ACC112 (cell line): Measurements from ENCODE around the gene POLD2.

ENCODE experiments used
- H2AFZ ChIP-seq: fragments of 200-600 bp; sonication (generic); one replicate; pipeline ENCODE4 v1.6.0; 2017; ENCODE audit warnings: antibody characterized with exemption, low read length; ENCODE audit not compliant: unreplicated experiment
- H3K27ac ChIP-seq: fragments of 200-600 bp; sonication (generic); 2 replicates; pipeline ENCODE4 v1.5.1; 2014; ENCODE audit warnings: low read depth, mild to moderate bottlenecking, antibody characterized with exemption, low read length, moderate library complexity
- H3K27me3 ChIP-seq: fragments of 200-600 bp; sonication (generic); 2 replicates; pipeline ENCODE4 v1.6.1; 2014; ENCODE audit warnings: mild to moderate bottlenecking, antibody characterized with exemption, low read length, moderate library complexity, mixed read lengths; ENCODE audit not compliant: insufficient read depth
- H3K36me3 ChIP-seq: fragments of 200-600 bp; sonication (generic); 2 replicates; pipeline ENCODE4 v1.6.1; 2016; ENCODE audit warnings: mild to moderate bottlenecking, antibody characterized with exemption, low read length, moderate library complexity, mixed read lengths; ENCODE audit not compliant: insufficient read depth
- H3K4me1 ChIP-seq: fragments of 200-600 bp; sonication (generic); one replicate; pipeline ENCODE4 v1.6.1; 2016; ENCODE audit warnings: low read length, mixed read lengths; ENCODE audit not compliant: insufficient read depth, unreplicated experiment, control insufficient read depth
- H3K4me3 ChIP-seq: fragments of 200-600 bp; sonication (generic); 2 replicates; pipeline ENCODE4 v1.5.1; 2014; ENCODE audit warnings: mild to moderate bottlenecking, low read depth, low read length
- H3K79me2 ChIP-seq: fragments of 200-600 bp; sonication (generic); one replicate; pipeline ENCODE4 v1.6.0; 2016; ENCODE audit warnings: low read length; ENCODE audit not compliant: control insufficient read depth, unreplicated experiment, insufficient read depth

Gene POLD2

DNA sequence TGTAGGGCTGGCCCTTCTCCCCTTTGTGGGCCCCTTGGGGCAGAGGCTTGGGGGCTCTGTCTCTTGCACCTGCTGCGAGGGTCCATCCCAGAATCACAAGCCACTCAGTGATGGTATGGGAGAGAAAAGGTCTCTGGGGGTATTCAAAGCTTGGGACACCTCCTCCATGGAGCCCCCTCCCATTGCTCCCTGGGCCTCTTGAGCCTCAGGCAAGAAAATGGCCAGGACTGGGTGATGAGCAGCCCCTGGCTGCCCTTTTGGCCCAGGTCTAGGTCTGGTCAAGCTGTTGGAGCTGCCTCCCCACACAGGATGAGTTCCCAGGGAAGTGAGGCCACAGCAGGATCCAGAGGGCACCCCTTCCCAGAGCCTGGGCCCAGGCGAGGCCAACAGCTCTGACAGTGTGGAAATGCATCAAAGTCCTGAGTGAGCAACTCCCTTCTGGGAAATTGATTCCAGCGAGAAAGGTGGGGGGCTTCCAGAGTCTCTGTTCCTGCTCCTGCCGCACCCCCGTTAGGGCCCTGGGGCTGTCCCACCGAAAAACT lies 21.1 kb upstream of the POLD2 start:
- Histone ChIP-seq H2AFZ (no peak overlapping the region), H3K36me3 (no peaks in the 10 kb centered on the region), H3K79me2 (no peaks in the 10 kb centered on the region), H3K4me1 (no peaks in the 10 kb centered on the region), H3K27me3 (peaks cover 5% of the 10 kb centered on the region; the same call in 1 of the 2 replicates), H3K4me3 (no peak overlapping the region), H3K27ac (no peak overlapping the region)

DNA sequence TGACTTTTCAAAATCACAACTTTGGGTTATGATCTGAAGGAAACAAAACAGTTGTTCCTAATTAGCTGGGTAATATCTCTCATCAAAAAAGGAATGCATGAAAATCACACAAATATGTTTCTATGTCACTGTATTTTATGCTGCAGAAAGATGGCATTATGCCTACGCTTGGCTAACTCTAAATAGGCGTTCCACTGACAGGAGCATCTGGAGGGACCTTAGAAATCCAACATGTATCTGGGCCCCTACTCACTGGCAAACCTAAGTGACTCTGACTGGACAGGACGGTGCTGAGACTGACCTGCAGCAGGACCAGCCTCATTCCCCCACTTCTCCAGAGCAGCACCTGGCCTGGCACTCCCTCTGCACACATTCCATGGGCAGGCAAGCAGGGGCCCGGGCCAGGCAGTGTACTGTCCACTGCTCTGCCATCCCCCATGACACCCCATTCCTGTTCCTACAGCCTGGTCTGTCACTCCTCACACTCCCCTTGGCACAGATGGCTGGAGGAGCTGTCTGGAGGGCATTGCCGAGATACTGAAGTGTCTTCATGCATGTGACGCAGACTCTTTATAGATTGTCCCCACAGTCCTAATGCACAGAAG lies 20.4 kb upstream of the POLD2 start:
- no peaks in the 10 kb centered on the region for H3K4me1 ChIP-seq
- peaks cover 5% of the 10 kb centered on the region; the same call in 1 of the 2 replicates for H3K27me3 ChIP-seq
- H3K36me3 ChIP-seq: no peaks in the 10 kb centered on the region
- no peak overlapping the region for H3K4me3 ChIP-seq
- no peaks in the 10 kb centered on the region for H3K79me2 ChIP-seq
- no peak overlapping the region for H3K27ac ChIP-seq
- no peak overlapping the region for H2AFZ ChIP-seq

DNA sequence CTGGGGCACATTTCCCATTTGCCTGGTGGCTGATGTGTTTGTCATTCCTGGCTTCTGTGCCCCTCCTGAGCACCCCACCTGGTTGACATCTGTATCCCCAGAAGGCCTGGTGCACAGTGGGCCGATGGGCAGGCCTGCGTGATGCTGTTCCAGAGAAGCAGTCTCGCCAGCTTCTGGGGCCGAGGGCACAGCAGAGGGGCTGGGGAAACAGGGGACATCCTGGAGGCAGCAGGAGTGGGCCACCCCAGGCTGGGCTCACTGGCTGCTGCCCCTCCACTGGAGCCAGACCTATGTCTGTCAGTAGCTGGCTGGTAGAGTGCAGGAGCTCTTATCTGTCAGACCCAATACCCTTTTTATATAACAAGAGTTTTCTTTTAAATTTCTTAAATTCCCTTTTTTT lies 18.7 kb upstream of the POLD2 start:
- Histone ChIP-seq H3K27me3 (peaks cover 5% of the 10 kb centered on the region; the same call in 1 of the 2 replicates), H3K79me2 (no peaks in the 10 kb centered on the region), H3K4me1 (no peaks in the 10 kb centered on the region), H3K36me3 (no peaks in the 10 kb centered on the region), H3K4me3 (no peak overlapping the region), H2AFZ (no peak overlapping the region), H3K27ac (no peak overlapping the region)

DNA sequence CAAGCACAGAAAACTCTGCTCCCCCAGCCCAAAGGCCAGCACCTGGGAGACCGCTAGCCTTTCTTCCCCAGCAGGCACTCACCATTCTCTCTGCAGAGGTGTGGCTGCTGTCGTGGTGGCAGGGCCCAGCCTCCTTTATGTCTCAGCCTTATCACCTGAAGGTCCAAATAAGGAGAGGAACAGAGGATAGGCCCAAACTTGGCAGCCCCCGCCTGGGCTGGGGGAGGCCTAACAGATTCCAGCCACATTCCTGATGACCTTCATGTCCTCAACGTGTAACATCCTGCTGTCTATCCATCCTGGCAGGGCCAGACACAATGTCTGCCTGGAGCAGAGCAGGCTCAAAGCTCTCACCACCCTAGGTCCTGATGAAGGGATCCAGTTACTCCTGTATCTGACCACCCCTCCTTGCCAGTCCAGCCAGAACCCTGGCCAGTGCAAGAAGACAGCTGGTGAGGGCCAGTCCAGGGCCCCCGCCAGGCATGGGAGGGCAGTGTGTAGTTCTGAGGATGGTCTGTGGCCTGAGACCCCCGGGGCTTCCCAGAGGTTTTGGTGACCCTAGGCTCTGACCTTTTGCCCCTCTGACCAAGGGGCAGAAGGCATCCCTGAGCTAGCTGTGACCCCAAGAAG lies 18.0 kb upstream of the POLD2 start, which contains the start of gene MYL7:
TSS of gene MYL7 (minus strand) at position 112 of the 630 bp plus-strand sequence. CDS start at position 85, 27 bp downstream.
- H3K79me2 ChIP-seq: no peaks in the 10 kb centered on the region
- H2AFZ ChIP-seq: no peak within 1 kb of the TSS
- peaks cover 5% of the 10 kb centered on the region; the same call in 1 of the 2 replicates for H3K27me3 ChIP-seq
- H3K36me3 ChIP-seq: no peaks in the 10 kb centered on the region
- no peak within 1 kb of the TSS for H3K4me3 ChIP-seq
- no peak within 1 kb of the TSS for H3K27ac ChIP-seq
- H3K4me1 ChIP-seq: no peaks in the 10 kb centered on the region

DNA sequence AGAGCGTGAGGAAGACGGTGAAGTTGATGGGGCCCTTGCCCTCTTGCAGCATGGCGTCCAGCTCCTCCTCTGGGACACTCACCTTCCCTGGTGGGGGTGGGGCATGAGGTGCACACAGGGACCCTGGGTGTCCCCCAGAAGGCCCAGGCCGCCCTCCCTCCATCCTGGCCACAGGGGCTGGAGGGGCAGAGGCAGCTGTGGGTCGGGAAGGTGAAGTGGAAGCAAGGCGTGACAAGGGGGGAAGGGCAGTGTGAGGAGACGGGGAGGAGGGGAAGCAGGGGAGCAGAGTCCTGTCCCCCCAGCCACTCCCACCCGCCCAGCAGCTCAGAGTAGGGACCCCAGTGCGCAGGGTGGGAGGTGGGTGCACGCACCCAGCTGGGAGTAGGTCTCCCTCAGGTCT lies 17.0 kb upstream of the POLD2 start:
- Histone ChIP-seq H3K36me3 (no peaks in the 10 kb centered on the region), H3K4me3 (no peak overlapping the region), H3K27me3 (peaks cover 3% of the 10 kb centered on the region; the same call in 1 of the 2 replicates), H2AFZ (no peak overlapping the region), H3K27ac (no peak overlapping the region), H3K4me1 (no peaks in the 10 kb centered on the region), H3K79me2 (no peaks in the 10 kb centered on the region)

DNA sequence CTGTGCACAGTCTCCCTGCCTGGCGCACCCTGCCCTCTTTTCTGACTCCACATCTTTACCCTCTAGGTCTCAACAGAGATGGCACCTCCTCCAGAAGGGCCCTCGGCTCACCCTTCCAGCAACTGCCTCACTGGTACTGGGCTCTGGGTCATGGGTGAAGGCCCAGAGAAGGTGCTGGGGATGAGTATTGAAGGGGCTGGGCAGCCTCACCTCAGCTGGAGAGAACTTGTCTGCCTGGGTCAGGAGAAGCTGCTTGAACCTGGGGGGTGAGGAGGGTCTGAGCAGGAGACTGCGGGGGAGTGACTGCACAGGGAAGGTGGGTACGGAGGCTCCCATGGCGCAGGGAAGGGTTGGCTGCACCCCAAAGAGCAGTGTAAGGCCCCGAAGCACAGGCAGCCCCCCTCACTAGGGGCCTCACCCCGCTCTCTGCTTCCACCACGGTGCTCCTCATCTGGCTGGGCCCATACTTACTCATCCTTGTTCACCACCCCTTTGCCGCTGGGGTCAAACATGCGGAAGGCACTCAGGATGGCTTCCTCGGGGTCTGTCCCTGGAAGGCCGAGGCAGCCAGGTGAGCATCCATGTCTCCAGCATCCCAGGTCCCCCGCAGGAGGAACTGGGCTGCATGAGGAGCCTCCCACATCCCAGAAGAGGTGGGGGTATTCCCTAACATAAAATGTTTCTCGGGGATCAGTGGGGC lies 16.1 kb upstream of the POLD2 start:
- H3K27ac ChIP-seq: no peak overlapping the region
- H2AFZ ChIP-seq: no peak overlapping the region
- H3K4me3 ChIP-seq: no peak overlapping the region
- no peaks in the 10 kb centered on the region for H3K4me1 ChIP-seq
- no peaks in the 10 kb centered on the region for H3K36me3 ChIP-seq
- no peaks in the 10 kb centered on the region for H3K27me3 ChIP-seq
- H3K79me2 ChIP-seq: no peaks in the 10 kb centered on the region

DNA sequence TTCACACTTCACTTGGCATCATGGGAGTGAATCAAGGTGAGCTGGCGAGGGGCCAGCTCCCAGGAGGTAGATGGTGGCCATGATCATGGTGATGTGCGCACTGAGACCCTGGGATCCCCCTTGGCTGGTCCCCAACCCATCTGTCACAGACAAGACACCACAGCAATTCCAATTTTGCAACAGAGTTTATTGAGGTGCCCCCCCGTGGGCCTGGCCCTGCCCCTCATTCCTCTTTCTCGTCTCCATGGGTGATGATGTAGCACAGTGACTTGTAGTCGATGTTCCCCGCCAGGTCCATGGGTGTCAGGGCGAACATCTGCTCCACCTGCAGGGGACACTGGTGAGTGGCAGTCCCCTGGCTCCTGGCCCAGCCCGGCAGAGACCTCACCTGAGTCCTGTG lies 15.3 kb upstream of the POLD2 start:
- Histone ChIP-seq H3K27me3 (no peaks in the 10 kb centered on the region), H3K79me2 (no peaks in the 10 kb centered on the region), H2AFZ (no peak overlapping the region), H3K36me3 (no peaks in the 10 kb centered on the region), H3K27ac (no peak overlapping the region), H3K4me1 (no peaks in the 10 kb centered on the region), H3K4me3 (no peak overlapping the region)

DNA sequence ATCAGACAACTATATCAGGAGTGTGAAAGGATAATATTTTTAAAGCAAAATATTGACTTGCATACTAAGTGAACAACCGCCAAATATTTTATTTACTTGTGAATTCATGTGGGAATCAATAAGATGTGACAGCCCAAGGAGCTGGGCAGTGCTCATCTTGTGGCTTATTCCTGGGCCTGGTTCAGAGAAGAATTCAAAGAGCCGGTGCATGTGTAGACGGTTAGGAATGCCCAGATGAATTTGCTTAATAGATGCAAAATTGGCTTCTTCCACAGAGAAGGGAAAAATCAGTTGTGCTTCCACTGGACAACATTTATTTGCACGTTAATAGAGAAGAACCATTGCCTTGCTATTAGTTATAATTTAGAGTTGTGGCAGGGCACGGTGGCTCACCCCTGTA lies 13.4 kb upstream of the POLD2 start:
- no peak overlapping the region for H3K4me3 ChIP-seq
- no peaks in the 10 kb centered on the region for H3K79me2 ChIP-seq
- no peaks in the 10 kb centered on the region for H3K27me3 ChIP-seq
- peaks cover 8% of the 10 kb centered on the region for H3K4me1 ChIP-seq
- H3K36me3 ChIP-seq: no peaks in the 10 kb centered on the region
- no peak overlapping the region for H3K27ac ChIP-seq
- H2AFZ ChIP-seq: no peak overlapping the region

DNA sequence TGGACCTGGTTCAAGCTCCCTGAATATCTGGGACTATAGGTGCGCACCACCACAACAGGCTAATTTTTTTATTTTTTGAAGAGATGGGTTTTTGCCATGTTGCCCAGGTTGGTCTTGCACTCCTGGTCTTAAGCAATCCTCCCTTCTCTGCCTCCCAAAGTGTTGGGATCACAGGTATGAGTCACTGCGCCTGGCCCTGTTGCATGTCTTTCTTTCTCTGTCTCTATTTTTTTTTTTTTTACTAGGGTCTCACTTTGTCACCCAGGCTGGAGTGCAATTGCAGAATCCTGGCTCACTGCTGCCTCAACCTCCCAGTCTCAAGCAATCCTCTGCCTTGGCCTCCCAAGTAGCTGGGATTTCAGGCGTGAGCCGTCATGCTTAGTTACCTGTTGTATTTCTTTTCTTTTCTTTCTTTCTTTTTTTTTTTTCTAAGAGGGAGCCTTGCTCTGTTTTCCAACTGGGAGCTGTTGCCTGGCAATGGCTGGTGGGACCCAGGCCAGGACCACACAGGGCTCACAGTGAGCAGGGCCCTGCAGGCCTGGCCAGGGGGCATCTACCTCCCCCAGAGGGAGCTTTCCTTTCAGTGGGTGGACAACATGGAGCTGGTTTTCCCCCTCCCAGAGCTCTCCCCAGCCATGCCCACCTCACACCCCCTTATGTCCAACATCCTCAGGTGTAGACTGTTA lies 11.7 kb upstream of the POLD2 start:
- no peak overlapping the region for H2AFZ ChIP-seq
- H3K4me1 ChIP-seq: peaks cover 13% of the 10 kb centered on the region
- no peaks in the 10 kb centered on the region for H3K79me2 ChIP-seq
- H3K4me3 ChIP-seq: no peak overlapping the region
- H3K36me3 ChIP-seq: no peaks in the 10 kb centered on the region
- no peaks in the 10 kb centered on the region for H3K27me3 ChIP-seq
- H3K27ac ChIP-seq: no peak overlapping the region

DNA sequence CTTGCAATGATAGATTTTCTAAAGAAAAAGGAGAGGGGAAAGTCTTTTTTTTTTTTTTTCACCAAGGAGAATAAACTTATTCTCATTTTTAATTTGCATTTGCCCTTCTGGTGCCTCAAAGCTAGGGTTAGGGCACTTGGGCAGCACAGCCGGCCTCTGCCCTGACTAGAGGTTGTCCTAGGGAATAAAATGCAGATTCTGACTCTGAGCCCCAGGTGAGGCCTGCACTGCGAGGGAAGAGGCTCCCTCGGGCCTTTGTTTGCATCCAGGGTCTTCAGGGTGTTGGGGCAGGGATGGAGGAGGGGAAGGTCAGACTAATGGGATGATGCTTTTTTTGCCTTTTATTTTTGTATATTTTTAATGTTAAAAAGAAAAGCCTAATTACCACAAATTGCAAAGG lies 9.9 kb upstream of the POLD2 start:
- Histone ChIP-seq H3K79me2 (no peaks in the 10 kb centered on the region), H3K27ac (no peak overlapping the region), H3K4me3 (no peak overlapping the region), H2AFZ (no peak overlapping the region), H3K4me1 (peaks cover 13% of the 10 kb centered on the region), H3K36me3 (no peaks in the 10 kb centered on the region), H3K27me3 (no peaks in the 10 kb centered on the region)
